SK-N-MC (cell line): ENCODE results near the gene SMURF2.

ENCODE experiments used
- DNase-seq: peaks from one replicate; pipeline ENCODE4 v3.0.0-alpha.2; 2011; ENCODE audit warnings: low read depth, low spot score
- H3K27ac ChIP-seq: fragments of 200-600 bp; sonication (generic); 2 replicates; pipeline ENCODE4 v1.5.1; 2016; ENCODE audit warnings: mixed run types
- H3K36me3 ChIP-seq: fragments of 200-600 bp; sonication (generic); 2 replicates; pipeline ENCODE4 v1.6.1; 2017; ENCODE audit warnings: antibody characterized with exemption, low read length, mixed read lengths; ENCODE audit not compliant: insufficient read depth
- H3K4me3 ChIP-seq: fragments of 200-600 bp; sonication (generic); 2 replicates; pipeline ENCODE4 v1.5.1; 2016
- H3K9ac ChIP-seq: fragments of 200-600 bp; sonication (generic); 2 replicates; pipeline ENCODE4 v1.8.0; 2017; ENCODE audit warnings: mixed run types, mixed read lengths; ENCODE audit not compliant: insufficient read length
- H3K9me3 ChIP-seq: fragments of 200-600 bp; sonication (generic); 2 replicates; pipeline ENCODE4 v1.6.1; 2017; ENCODE audit warnings: low read depth, mild to moderate bottlenecking, antibody characterized with exemption, low read length, moderate library complexity, mixed read lengths
- EZH2 ChIP-seq: fragments of 200-600 bp; sonication (generic); IDR thresholded peaks from one replicate; pipeline ENCODE4 v1.6.1; 2017; ENCODE audit warnings: antibody characterized with exemption
- FOXP2 ChIP-seq: optimal IDR thresholded peaks from 2 replicates; pipeline ENCODE3; 2011; ENCODE audit warnings: mild to moderate bottlenecking, moderate library complexity; ENCODE audit not compliant: insufficient read depth; ENCODE audit errors: extremely low read length, control extremely low read depth
- POLR2AphosphoS5 ChIP-seq: IDR thresholded peaks from 2 replicates; pipeline ENCODE4 v1.6.1; 2012; ENCODE audit warnings: mild to moderate bottlenecking, low read depth, low read length, borderline replicate concordance

Gene SMURF2

GRCh38 chr17:64547319-64547718, 114.8 kb downstream of the SMURF2 start:
- Histone ChIP-seq H3K36me3 (peaks cover 15% of the 10 kb centered on the region; the same call in 1 of the 2 replicates), H3K9ac (no peak overlapping the region), H3K27ac (no peak overlapping the region), H3K9me3 (no peaks in the 10 kb centered on the region), H3K4me3 (no peak overlapping the region)
- TF ChIP-seq POLR2AphosphoS5: no peak
- TF ChIP-seq EZH2: no peak
- TF ChIP-seq FOXP2: no peak
- DNase-seq: no peak

GRCh38 chr17:64546716-64547115, 115.4 kb downstream of the SMURF2 start:
- Histone ChIP-seq H3K27ac (no peak overlapping the region), H3K36me3 (peaks cover 15% of the 10 kb centered on the region)

GRCh38 chr17:64544742-64545141, 117.4 kb downstream of the SMURF2 start:
- TF ChIP-seq POLR2AphosphoS5 (no peak), EZH2 (no peak), FOXP2 (no peak)
- no peak overlapping the region for H3K4me3 ChIP-seq
- DNase-seq: no peak
- H3K9me3 ChIP-seq: no peaks in the 10 kb centered on the region
- no peak overlapping the region for H3K27ac ChIP-seq
- no peak overlapping the region for H3K9ac ChIP-seq
- H3K36me3 ChIP-seq: peaks cover 15% of the 10 kb centered on the region

More at GRCh38 chr17:64546716-64547115, 115.4 kb downstream of the SMURF2 start:
- Histone ChIP-seq H3K4me3 (no peak overlapping the region), H3K9ac (no peak overlapping the region), H3K9me3 (no peaks in the 10 kb centered on the region)
- no peak for DNase-seq
- no peak for TF ChIP-seq FOXP2
- TF ChIP-seq EZH2: no peak
- no peak for TF ChIP-seq POLR2AphosphoS5

GRCh38 chr17:64540118-64540776, 121.9 kb downstream of the SMURF2 start:
- Histone ChIP-seq H3K27ac (no peak overlapping the region), H3K4me3 (no peak overlapping the region), H3K9ac (no peak overlapping the region), H3K36me3 (peaks cover 41% of the 10 kb centered on the region), H3K9me3 (no peaks in the 10 kb centered on the region)
- TF ChIP-seq FOXP2 (no peak), EZH2 (no peak), POLR2AphosphoS5 (no peak)
- no peak for DNase-seq

- TF ChIP-seq POLR2AphosphoS5: no peak
- TF ChIP-seq EZH2: no peak
- TF ChIP-seq FOXP2: no peak
- peaks cover 51% of the 10 kb centered on the region for H3K36me3 ChIP-seq
- peak overlapping the region; percentile 65; the same call in 1 of the 2 replicates for H3K27ac ChIP-seq
- no peak for DNase-seq
- no peak overlapping the region for H3K9ac ChIP-seq
- H3K9me3 ChIP-seq: no peaks in the 10 kb centered on the region
- no peak overlapping the region for H3K4me3 ChIP-seq
Observed at GRCh38 chr17:64538508-64539130, 123.5 kb downstream of the SMURF2 start.

- no peak for DNase-seq
- Histone ChIP-seq H3K9ac (no peak overlapping the region), H3K9me3 (no peaks in the 10 kb centered on the region), H3K27ac (no peak overlapping the region), H3K4me3 (no peak overlapping the region), H3K36me3 (peaks cover 62% of the 10 kb centered on the region)
- TF ChIP-seq EZH2: no peak
- TF ChIP-seq POLR2AphosphoS5: no peak
- TF ChIP-seq FOXP2: no peak
Observed at GRCh38 chr17:64537488-64537887, 124.6 kb downstream of the SMURF2 start.

- no peak for DNase-seq
- H3K36me3 ChIP-seq: peaks cover 68% of the 10 kb centered on the region
- no peak overlapping the region for H3K4me3 ChIP-seq
- TF ChIP-seq POLR2AphosphoS5: no peak
- TF ChIP-seq EZH2: no peak
- TF ChIP-seq FOXP2: no peak
- no peak overlapping the region for H3K27ac ChIP-seq
- H3K9ac ChIP-seq: no peak overlapping the region
- H3K9me3 ChIP-seq: no peaks in the 10 kb centered on the region
Observed at GRCh38 chr17:64536913-64537312, 125.2 kb downstream of the SMURF2 start.

GRCh38 chr17:64535357-64535756, 126.8 kb downstream of the SMURF2 start:
- peaks cover 84% of the 10 kb centered on the region for H3K36me3 ChIP-seq
- no peaks in the 10 kb centered on the region for H3K9me3 ChIP-seq
- H3K9ac ChIP-seq: no peak overlapping the region
- H3K27ac ChIP-seq: no peak overlapping the region
- TF ChIP-seq FOXP2 (no peak), POLR2AphosphoS5 (no peak), EZH2 (no peak)
- DNase-seq: no peak
- H3K4me3 ChIP-seq: no peak overlapping the region

- no peak for DNase-seq
- Histone ChIP-seq H3K36me3 (peaks cover 95% of the 10 kb centered on the region), H3K27ac (no peak overlapping the region), H3K4me3 (no peak overlapping the region), H3K9me3 (no peaks in the 10 kb centered on the region), H3K9ac (no peak overlapping the region)
- TF ChIP-seq FOXP2 (no peak), POLR2AphosphoS5 (no peak), EZH2 (no peak)
Observed at GRCh38 chr17:64534187-64534586, 127.9 kb downstream of the SMURF2 start.
